PC-3 (cell line): ENCODE measurements around the gene ZSWIM4. TPM values are rescaled to one million over a fixed set of nuclear protein-coding genes. Genes with fewer than 3 reads are reported as not detected.

Experiments used
- ATAC-seq: fragments of 200-7000 bp; cut with Tn5 transposase; 2 replicates; pipeline ENCODE4 v1.9.1; 2020; ENCODE audit warnings: mild to moderate bottlenecking, moderate library complexity
- BruUV-seq: library from RNA; stranded (reverse); fragments of 400-500 nt; replicated peaks from 2 replicates; lab custom pipeline; 2021; lab: Mats Ljungman, UMichigan
- CTCF ChIA-PET: fragments of 300-600 bp; sonication (Branson Sonifier 250); formaldehyde crosslinking; loops from one replicate; lab custom pipeline; 2022; ENCODE audit warnings: antibody characterized with exemption; lab: Charles Lee
- POLR2A ChIA-PET: fragments of 300-600 bp; sonication (Branson Sonifier 250); formaldehyde crosslinking; loops from one replicate; lab custom pipeline; 2022; ENCODE audit warnings: antibody characterized with exemption; ENCODE audit not compliant: unreplicated experiment; lab: Charles Lee
- DNase-seq: peaks from one replicate; pipeline ENCODE4 v3.0.0-alpha.2; 2015
- H2AFZ ChIP-seq: fragments of 300-600 bp; sonication (generic); 2 replicates; pipeline ENCODE4 v1.6.0; 2016; ENCODE audit warnings: antibody characterized with exemption, low read length
- H3F3A ChIP-seq: fragments of 300-600 bp; sonication (generic); one replicate; pipeline ENCODE4 v1.6.0; 2017; ENCODE audit warnings: antibody characterized with exemption, low read length, control low read depth, mild to moderate bottlenecking; ENCODE audit not compliant: unreplicated experiment
- H3K27ac ChIP-seq: fragments of 300-600 bp; sonication (generic); 2 replicates; pipeline ENCODE4 v1.5.1; 2016; ENCODE audit warnings: mild to moderate bottlenecking, low read length
- H3K27me3 ChIP-seq: fragments of 300-600 bp; sonication (generic); 2 replicates; pipeline ENCODE4 v1.6.1; 2016; ENCODE audit warnings: low read length, mixed read lengths
- H3K36me3 ChIP-seq: fragments of 300-600 bp; sonication (generic); 2 replicates; pipeline ENCODE4 v1.6.1; 2016; ENCODE audit warnings: low read depth, mixed run types, low read length, mixed read lengths
- H3K4me1 ChIP-seq: fragments of 300-600 bp; sonication (generic); 2 replicates; pipeline ENCODE4 v1.5.1; 2016; ENCODE audit warnings: low read length; ENCODE audit not compliant: insufficient read depth
- H3K4me2 ChIP-seq: fragments of 300-600 bp; sonication (generic); 2 replicates; pipeline ENCODE4 v1.6.0; 2016; ENCODE audit warnings: low read length
- H3K4me3 ChIP-seq: fragments of 300-600 bp; sonication (generic); 2 replicates; pipeline ENCODE4 v1.5.1; 2016; ENCODE audit warnings: mild to moderate bottlenecking, low read length, mixed read lengths
- H3K79me2 ChIP-seq: fragments of 300-600 bp; sonication (generic); 2 replicates; pipeline ENCODE4 v1.6.1; 2017; ENCODE audit warnings: low read length, mixed read lengths
- H3K9ac ChIP-seq: fragments of 300-600 bp; sonication (generic); 2 replicates; pipeline ENCODE4 v1.6.0; 2016; ENCODE audit warnings: mild to moderate bottlenecking, low read length
- H3K9me2 ChIP-seq: fragments of 300-600 bp; sonication (generic); replicated peaks from 2 replicates; pipeline ENCODE4 v1.6.1; 2016; ENCODE audit warnings: mixed run types, low read length, mixed read lengths
- H3K9me3 ChIP-seq: fragments of 300-600 bp; sonication (generic); 2 replicates; pipeline ENCODE4 v1.6.1; 2016; ENCODE audit warnings: low read length, mixed read lengths
- H4K20me1 ChIP-seq: fragments of 300-600 bp; sonication (generic); 2 replicates; pipeline ENCODE4 v1.6.1; 2016; ENCODE audit warnings: low read length, mixed read lengths
- EZH2 ChIP-seq: fragments of 300-600 bp; sonication (generic); IDR thresholded peaks from one replicate; pipeline ENCODE4 v1.6.1; 2017; ENCODE audit warnings: antibody characterized with exemption, mild to moderate bottlenecking, low read length; ENCODE audit not compliant: unreplicated experiment
- EZH2phosphoT487 ChIP-seq: fragments of 300-600 bp; sonication (generic); IDR thresholded peaks from 2 replicates; pipeline ENCODE4 v1.6.1; 2018; ENCODE audit warnings: mild to moderate bottlenecking, antibody characterized with exemption, low read length, borderline replicate concordance
- intact Hi-C: fragments of 100-400 bp; cut with micrococcal nuclease; formaldehyde crosslinking; loops from 2 replicates; pipeline ENCODE4 v1.9.0; 2023
- total RNA-seq: library from RNA; depleted of rRNA; stranded (reverse); fragments of >200 nt; gene quantifications from 2 replicates; pipeline ENCODE4 v1.2.3, GENCODE V29; 2014
- TF ChIP-seq, protein P1 (sequence below): fragments of 300-600 bp; sonication (generic); conservative IDR thresholded peaks from 2 replicates; pipeline ENCODE4 v1.5.1; 2017; ENCODE audit warnings: antibody characterized with exemption, low read depth, mild to moderate bottlenecking, low read length

ZSWIM4 gene
- total RNA-seq, 1 experiment from 2014 or later = 8.0 TPM

DNA sequence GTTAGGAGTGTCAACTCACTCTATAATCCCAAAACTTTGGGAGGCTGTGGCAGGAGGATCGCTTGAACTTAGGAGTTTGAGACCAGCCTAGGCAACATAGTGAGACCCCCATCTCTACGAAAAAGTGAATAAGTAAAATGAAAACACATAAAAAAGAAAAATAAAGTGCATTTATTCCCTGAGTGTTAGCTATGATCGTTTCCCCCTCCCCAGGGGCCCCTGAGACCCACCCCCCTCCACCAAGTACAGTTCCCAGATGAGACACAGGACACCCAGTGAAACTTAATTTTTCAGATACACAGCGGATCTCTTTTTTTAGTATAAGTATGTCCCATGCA is 53.1 kb downstream of the ZSWIM4 start:
- peaks cover 30% of the 10 kb centered on the region for H3K79me2 ChIP-seq
- H3K9me3 ChIP-seq = no peaks in the 10 kb centered on the region
- H3K4me2 ChIP-seq = peak overlapping the region; percentile 89
- intact Hi-C loops = no loop called here
- no peaks in the 10 kb centered on the region for H3K36me3 ChIP-seq
- ChIA-PET POLR2A (interaction anchor here (0.6 to 1.3 kb wide), 3 partner anchors 8 to 53 kb away, joined by 3 to 6 read pairs (median 3); partner anchors contain the start of gene ZSWIM4), CTCF (no interaction called here)
- H3K27me3 ChIP-seq = no peaks in the 10 kb centered on the region
- BruUV-seq = no TSS peak
- no peak overlapping the region for H3K4me3 ChIP-seq
- no peak for ATAC-seq
- no peak for DNase-seq
- peak overlapping the region; percentile 99 for H3K27ac ChIP-seq
- peaks cover 10% of the 10 kb centered on the region for H3F3A ChIP-seq
- no peak overlapping the region for H2AFZ ChIP-seq
- TF ChIP-seq EZH2 (no peak), EZH2phosphoT487 (no peak)
- TF ChIP-seq, protein P1, sequence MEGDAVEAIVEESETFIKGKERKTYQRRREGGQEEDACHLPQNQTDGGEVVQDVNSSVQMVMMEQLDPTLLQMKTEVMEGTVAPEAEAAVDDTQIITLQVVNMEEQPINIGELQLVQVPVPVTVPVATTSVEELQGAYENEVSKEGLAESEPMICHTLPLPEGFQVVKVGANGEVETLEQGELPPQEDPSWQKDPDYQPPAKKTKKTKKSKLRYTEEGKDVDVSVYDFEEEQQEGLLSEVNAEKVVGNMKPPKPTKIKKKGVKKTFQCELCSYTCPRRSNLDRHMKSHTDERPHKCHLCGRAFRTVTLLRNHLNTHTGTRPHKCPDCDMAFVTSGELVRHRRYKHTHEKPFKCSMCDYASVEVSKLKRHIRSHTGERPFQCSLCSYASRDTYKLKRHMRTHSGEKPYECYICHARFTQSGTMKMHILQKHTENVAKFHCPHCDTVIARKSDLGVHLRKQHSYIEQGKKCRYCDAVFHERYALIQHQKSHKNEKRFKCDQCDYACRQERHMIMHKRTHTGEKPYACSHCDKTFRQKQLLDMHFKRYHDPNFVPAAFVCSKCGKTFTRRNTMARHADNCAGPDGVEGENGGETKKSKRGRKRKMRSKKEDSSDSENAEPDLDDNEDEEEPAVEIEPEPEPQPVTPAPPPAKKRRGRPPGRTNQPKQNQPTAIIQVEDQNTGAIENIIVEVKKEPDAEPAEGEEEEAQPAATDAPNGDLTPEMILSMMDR = no peak
- no peaks in the 10 kb centered on the region for H4K20me1 ChIP-seq
- peaks cover 79% of the 10 kb centered on the region for H3K4me1 ChIP-seq
- H3K9ac ChIP-seq = peak overlapping the region; percentile 97
- no peaks in the 10 kb centered on the region for H3K9me2 ChIP-seq

DNA sequence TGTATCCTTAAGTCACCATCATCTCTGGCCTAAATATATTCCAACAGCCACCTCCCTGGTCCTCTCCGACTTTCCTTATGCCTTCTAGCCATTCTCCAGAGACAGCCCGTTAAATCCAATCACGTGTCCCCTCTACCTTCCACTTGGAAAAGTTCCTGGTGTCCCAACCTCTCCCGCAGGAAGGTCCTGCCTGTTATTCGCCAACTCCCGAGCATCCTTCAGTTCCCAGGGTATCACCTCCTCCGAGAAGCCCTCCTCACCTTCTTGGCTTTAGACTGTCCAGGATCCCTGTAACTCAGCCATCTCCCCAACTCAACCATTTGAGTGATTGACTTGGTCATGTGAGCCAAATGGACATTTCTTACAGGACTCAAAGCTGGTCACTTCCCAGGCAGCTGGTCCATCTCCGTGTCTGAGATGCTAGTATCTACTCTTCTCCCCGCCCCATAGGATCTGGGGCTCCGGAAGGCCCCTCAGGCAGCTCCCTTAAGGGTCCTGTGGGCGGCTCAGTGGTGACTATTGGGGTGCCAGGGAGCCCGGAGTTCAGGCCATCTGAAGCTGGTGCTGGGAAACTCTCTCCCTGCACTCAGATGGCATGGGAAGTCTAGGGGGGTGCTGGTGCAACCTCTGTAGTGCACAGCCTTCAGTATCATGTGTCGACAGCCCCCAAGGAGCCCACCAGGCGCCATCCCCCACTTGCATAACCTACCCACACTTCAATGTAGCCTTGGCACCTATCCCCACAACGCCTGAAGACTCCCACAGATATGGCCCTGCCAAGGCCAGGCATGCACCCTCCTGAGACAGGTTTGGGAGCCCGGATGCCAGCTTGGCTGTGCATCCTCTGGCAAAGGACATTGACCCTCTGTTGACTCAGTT is 53.8 kb downstream of the ZSWIM4 start:
- H4K20me1 ChIP-seq = no peaks in the 10 kb centered on the region
- no peak overlapping the region for H2AFZ ChIP-seq
- ChIA-PET POLR2A (interaction anchor here (0.5 to 1.0 kb wide), 3 partner anchors 9 to 817 kb away, joined by 4 to 29 read pairs (median 7); no protein-coding TSS in a partner anchor), CTCF (no interaction called here)
- DNase-seq (peak; percentile 25), ATAC-seq (no peak)
- intact Hi-C loops = no loop called here
- H3K4me1 ChIP-seq = peaks cover 78% of the 10 kb centered on the region
- no peak overlapping the region for H3K4me2 ChIP-seq
- no peaks in the 10 kb centered on the region for H3K27me3 ChIP-seq
- H3K27ac ChIP-seq = peak overlapping the region; percentile 99
- H3K4me3 ChIP-seq = no peak overlapping the region
- peaks cover 26% of the 10 kb centered on the region for H3K79me2 ChIP-seq
- BruUV-seq = no TSS peak
- no peaks in the 10 kb centered on the region for H3K36me3 ChIP-seq
- H3F3A ChIP-seq = peaks cover 10% of the 10 kb centered on the region
- no peaks in the 10 kb centered on the region for H3K9me2 ChIP-seq
- TF ChIP-seq, protein P1 = no peak
- no peak for TF ChIP-seq EZH2phosphoT487
- no peak for TF ChIP-seq EZH2
- H3K9me3 ChIP-seq = no peaks in the 10 kb centered on the region
- peak overlapping the region; percentile 97 for H3K9ac ChIP-seq
